Superior temporal gyrus (tissue), 1 donor: ENCODE measurements around the gene ELFN2.

Experiments
- DNase-seq: peaks from one replicate; pipeline ENCODE4 v3.0.0-alpha.2; 2016; ENCODE audit errors: extremely low spot score

ELFN2 gene

DNA sequence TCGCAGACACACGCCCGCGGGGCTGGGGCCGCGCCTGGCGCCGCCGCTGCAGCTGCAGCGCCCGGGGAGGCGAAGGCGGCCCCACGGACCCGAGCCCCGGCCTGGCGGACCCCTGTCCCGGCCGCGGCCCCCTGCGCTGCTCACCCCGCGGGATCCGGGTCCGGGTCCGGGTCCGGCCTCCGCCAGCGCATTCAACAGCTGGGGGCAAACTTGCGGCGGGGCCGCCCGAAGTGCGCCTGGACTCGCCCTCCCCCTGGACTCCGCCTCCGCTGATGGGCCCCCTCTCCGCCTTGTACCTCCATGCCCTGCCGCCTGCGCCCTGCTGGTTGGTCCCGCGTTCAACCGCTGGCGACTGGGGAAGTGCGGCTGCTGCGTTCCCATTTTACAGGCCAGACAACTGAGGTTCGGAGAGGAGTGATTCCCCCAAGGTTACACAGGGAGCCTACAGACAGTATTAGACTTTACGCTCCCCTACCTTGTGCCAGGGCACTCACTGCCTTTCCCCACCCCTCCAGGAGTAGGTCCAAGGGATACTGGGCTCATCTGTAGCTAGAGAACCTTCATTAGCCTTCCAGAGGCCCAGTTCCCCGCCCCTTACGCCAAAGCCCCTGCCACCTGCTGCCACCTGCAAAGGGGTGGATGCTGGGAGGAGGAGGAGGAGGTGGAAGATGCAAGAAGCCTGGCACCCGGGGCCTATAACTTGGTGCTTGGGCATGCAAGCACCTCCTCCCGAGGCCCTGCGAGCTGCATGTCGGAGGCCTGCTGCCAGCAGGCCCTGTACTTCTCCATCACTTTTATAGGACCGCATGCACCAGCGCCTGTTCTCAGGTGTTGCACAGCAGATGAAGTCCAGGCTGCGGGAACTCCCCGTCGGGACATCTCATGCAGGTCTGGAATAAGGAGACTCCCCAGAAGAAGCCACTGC, 694 bp upstream of the ELFN2 start:
- DNase-seq: no peak

DNA sequence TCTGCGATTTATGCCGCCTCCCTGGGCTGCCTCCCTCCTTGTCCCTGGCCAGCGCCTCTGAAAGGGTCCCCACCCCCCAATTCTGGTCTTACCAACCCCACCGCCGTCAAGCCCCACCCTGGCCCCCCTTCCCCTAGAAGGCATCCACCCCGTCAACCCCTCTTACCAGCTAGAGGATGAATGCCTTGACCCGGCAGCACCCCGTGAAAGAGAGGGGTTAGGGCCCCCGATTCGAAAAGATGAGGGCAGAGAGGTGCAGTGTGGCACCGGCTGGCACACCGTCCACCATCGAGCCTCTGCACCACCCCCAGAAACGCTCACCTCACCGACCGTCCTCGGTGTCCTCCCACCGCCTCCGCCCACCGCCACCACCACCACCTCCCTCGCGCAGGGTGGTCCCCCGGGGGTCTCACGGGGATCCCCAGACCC, 559 bp downstream of the ELFN2 start:
- DNase-seq: no peak

DNA sequence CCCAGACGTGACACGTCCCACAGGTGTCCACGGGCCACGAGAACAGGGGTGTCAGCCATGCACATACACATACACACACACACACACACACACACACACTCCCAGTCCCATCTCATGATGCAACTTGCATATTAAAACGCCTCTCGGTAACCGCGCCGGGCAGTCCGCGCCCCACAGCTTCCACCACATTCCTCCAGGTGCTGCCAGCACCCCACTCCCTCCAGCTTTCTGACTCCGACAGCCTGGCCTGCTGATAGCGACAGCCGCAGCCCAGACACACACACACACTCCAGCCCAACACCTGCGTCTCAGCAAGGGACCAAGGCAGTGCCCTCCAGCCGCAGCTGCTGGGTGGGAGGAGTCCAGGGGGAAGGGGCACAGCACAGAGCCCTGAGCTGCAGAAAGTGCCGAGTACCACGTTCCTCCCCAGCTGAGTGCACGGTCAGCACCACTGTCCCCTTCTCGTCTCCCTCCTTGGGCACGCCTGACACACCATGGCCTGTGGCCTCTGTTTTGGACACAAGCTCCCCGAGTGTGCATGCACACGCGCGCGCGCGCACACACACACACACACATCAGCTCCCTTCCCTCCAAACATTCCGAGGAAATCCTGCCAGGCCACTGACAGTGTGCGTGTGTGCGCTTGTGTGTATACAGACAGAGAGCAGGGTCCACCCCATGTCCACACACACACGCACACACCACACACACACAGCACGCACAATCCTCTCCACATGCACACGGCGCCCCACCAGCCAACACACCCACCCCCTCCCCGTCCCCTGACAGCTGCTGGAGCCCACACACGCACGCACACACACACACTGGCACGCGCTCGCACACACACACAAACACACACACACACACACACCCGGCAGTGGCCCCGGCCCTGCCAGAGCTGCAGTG, 1.2 kb downstream of the ELFN2 start:
- no peak for DNase-seq

DNA sequence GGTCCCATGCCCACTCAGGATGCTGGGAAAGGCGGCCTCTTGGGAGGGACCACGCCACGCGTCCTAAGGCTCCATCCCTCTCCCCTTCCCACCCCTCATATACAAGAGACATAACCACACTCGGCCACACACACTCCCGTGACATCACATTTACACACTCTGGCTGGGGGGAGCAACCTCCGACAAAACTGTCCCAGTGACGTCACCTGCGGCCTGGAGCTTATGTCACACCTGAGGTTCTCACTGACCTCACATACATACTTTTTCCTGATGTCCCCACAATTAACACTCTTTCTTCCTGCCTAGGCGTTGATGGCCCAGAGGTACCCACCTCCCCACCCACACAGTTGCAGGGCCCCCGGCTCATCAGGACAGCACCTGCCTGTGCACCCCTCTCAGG, 1.9 kb downstream of the ELFN2 start:
- no peak for DNase-seq

DNA sequence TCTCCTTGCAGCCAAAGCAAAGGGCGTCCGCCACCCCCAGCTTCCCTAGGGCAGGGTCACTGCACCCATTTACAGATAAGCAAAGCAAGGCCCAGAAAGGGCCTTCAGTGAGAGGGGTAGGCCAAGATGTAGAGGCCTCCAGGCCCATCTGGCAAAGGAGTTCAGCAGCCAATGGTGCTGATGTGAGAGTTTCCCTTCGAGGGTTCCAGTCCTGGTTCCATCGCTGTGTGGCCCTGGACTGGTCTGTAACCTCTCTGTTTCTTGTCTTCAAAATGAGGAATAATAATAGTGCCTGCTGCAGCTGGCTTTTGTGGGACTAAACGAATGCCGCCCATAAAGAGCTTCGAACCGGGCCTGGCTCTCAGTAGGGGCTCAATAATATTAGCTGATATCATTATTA, 4.0 kb downstream of the ELFN2 start:
- no peak for DNase-seq

DNA sequence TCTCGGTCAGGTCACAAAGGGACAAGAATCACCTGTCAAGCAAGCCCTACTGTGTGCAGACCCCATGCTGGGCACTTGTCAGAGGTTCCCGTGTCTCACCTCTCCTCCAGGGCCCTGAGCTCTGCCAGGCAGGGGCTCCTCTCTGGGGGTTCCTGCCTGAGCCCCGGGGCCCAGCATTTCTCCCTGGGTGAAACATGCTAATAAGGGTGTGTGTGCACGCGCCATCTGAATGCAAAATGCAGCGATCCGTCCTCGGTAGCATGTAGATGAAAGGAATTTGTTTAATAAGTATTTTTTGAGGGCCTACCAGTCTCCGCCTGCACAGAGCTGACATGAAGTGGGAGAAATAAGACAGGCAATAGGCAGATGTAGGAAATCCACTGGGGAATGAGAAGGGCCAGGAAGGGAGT, 5.8 kb downstream of the ELFN2 start:
- no peak for DNase-seq

DNA sequence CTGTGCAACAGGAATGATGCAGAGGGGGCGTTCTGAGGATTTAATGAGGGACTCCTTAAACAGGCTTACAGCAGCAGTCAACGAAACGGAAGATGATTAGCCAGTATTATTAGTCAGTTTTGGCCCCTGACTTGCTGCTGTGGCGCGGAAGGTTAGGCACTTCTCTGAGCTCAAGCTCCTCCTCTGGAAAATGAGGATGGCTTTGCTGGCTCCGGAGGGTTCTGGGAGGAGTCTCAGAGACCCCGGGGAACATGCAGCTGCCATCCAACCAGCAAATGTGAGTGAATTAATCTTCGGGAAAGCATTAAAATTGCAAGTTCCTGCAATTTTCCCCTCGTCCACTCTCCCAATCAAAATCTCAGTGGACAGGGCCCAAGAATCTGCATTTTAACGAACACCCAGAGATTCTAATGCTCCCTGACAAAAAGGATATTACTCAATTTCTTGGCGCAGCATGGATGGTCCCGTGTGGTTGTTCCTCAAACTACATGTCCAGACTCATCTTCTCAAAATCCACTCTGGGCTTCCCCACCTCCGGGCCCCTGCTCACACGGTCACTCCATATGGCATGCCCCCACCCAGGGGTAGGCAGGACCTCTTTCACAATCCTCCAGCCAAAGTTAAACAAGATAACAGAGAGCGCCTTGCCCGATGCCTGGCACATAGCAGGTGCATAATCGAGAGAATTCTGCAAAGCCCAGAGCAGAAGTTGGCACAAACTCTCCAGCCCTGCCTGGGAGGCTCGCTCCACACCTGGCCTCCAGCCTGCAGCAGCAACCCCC, 6.4 kb downstream of the ELFN2 start:
- DNase-seq: no peak

DNA sequence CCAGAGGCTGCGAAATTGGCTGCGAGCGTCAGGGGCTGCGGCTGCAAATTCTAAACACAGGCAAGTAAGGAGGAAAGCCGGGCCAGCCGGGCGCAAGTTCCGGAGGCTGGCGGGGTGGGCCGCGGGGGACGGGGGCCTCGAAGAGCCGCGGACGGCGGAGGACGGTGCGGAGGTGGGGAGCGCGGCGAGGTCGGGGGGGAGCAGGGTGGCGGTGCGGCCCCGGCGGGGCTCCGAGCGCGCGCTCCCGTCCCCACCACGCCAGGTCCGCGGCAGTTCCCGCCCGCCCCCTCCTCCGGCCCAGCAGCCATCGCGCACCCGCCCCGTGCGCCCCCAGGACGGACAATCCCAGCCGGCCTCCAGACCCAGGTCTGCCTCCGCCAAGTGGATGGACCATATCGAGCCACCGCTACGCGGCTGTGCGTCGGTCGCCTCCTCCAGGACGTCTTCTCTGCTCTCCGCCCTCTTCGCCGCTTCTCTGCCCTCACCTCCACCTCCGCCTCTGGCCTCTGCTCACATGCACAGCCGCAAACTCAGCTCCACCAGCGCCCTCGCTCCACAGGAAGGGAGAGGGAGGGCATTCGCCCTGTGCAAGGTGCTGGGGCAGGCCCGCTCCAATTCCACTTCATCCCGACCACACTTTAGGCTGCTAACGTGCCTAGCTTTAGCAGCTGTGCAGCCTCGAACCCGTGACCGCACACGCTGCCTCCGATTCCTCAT, 7.2 kb downstream of the ELFN2 start:
- DNase-seq: no peak

DNA sequence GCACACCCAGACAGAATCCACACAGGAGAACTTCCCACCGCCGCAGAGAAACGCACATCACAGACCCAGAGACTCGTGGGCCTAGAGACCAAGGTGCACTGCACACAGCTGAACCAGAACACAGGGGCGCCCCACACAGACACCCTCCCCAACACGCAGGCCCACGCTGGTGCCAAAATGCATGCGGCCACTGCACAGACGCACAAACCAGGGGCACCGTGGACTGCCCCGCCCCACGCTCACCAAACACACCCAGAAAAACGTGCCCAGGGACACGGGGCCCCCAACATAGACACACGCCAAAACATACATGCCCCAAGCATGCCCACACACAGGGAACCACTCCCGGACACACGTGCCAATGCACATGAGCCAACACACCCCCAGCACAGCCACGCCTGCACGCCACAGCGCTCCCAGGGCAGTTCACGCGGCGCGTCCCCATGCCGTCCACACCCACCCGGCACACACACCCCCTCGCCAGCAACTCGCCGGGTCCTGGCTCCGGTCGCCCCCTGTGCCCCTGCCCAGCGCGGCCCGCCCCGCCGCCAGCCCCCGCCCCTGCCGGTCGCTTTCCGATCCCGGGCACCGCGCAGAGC, 7.8 kb downstream of the ELFN2 start:
- DNase-seq: no peak

DNA sequence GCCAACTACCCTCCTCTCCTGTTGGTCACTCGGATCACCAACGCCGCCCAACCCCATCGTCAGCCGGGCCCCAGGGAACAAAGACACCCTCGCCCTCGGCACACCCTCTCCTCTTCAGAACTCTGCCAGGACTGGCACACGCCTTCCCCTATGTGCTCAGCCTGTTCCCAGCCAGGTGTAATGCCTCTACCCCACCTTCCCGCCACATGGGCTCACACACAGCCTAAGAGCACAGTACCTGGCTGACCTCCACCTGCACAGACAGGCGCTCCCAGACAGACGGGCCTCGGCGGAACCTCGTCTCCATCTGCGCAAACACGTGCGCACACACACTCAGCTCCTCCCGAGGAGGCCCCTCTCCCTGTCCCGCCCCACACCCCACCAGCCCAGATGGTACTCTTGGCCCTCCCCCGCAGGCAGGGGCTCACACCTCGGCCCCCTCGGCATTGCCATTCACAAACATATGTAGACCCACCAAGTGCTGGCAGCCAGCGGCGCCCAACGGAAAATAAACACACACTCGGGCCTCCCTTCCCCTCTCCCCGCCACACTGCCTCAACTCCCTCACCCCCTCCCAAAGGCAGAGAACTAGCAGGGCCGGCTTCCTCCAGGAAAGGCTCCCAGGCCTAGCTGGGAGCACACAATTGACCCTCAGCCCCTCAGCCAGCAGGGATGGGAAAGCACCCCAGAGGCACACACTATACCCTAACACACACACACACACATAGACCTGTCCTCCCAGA, 8.5 kb downstream of the ELFN2 start:
- no peak for DNase-seq

DNA sequence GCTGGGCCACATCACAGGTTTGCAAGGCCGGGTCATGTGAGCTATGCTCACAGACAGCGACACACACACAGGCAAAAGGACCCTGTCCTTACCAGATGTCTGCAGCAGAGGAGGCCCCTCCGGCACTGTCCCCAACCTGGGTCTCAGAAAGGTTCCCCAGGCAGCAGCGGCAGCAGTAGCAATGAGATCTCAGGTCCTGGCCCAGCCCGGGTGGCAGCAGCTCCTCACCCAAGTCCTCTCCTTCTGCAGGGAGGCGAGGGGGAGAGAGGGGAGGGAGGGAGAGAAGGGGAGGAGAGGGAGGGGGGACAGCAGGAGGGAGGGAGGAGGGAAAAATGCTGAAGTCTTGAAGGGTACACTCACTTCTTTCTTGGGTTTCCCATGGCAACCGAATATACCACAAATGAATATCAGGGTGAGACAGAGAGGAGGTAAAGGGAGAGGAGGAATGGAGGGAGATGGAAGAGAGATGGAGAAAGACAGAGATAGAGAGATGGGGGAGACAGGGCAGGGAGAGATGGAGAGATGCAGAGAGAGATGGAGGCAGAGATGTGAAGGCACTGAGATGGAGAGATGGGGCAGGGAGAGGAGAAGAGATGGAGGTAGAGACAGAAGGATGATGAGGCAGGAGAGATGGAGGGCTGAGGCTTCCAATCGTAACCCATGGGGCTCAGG, 9.5 kb downstream of the ELFN2 start:
- no peak for DNase-seq

DNA sequence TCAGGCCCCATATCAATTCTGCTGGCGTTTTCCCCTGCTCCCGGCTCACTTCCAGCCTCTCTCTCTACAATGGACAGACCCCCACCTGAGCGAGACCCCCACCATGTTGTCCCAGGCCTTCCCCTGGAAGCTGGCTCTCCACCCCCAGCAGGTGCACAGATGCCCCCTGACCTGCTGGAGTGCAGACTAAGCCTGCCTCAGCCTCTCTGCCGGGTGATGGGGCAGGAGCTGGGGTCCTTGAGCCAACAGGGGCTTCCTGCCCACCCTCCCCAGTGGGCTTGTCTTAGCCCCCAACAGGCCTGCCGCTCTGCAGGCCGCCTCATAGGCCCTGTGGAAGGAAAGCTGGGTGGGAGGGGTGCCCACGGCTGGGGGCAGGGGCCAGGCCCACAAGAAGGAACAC, 10.0 kb downstream of the ELFN2 start:
- DNase-seq: no peak

DNA sequence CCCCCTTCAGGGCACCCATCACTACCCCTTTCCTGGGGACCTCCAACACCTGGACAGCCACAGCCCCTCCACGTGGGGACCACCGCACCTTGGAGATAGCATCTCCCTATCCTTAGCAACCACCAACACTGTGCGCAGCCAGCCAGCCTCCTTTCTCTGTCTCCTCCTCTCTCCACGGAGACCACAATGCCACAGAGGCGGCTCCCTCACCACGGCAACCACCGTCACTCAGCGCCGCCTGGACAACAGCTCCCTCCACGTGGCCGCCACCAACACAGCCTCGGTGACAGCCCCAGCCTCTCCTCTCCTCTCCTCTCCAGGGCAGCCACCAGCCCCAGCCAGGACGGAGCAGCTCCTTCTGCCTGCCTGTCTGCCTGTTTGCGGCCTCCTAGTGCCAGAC, 10.5 kb downstream of the ELFN2 start:
- DNase-seq: peak; percentile 38

DNA sequence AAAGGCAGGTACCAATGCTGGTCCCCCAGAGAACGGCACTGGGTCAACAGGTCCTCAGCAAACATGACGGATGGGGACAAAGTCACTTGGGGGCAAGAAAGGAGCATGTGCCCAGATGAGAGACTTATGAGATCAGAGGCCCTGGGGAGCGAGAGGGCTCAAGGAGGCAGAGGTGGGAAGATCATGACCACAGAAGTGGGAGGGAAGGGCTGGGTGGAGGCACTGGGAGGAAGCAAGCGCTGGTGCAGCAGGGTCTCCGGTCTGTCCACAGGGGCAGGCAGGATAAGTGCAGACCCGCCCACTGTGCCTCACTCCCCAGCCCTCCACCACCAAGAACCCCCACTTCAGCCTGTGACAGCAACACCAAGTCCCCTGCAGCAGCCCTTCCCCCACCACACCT, 10.9 kb downstream of the ELFN2 start:
- no peak for DNase-seq

DNA sequence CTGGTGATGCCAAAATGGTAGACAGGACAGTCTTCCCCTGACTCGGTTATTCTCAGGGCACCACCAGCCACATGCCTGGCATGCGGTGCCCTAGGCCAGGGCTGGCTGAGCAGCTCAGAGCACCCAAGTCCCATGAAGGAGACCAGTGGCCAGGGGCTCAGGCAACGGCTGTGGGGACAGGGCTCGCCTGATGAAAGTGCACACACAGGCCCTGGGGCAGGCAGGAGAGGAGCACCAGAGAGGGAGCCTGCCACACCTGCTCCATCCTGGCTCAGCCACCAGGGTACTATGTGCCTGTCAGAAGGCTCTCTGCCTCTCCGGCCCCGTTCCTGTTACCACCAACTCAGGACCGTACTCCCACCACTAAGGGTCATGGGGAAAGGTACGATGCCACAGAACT, 12.1 kb downstream of the ELFN2 start:
- no peak for DNase-seq

DNA sequence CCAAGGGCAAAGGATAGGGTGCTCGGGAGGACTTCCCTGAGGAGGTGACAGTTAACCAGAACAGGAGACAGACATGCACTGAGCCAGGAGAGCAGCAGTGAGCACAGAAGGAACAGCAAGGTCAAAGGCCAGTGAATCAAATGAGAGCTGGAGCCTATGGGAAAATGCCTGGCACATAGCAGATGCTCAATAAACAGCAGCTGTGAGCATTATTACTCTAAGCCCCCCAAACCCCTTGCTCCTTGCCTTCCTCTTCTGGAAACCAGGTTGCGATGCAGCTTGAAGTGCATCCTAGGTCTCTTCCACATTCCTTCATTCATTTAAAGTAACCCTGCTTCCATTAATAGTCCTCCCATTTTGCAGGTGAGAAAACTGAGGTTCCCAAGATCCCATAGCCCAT, 13.0 kb downstream of the ELFN2 start:
- DNase-seq: no peak

DNA sequence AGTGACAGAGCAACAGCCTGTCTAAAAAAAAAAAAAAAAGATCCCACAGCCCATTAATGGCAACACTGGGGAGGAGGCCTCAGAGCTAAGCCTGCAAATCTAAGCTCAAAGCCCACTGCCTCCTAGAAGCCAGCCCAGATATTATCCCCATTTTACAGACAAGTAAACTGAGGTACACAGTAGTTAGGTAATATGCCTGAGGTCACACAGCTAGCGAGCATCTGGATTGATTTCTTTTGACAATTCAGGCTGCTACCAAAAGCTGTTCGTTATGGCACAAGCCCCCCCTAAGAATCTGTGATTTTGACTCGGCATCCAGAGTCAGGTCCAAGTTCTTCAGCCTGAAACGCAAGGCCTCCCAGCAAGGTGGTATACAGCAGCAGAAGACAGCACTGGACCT, 13.7 kb downstream of the ELFN2 start:
- DNase-seq: no peak

DNA sequence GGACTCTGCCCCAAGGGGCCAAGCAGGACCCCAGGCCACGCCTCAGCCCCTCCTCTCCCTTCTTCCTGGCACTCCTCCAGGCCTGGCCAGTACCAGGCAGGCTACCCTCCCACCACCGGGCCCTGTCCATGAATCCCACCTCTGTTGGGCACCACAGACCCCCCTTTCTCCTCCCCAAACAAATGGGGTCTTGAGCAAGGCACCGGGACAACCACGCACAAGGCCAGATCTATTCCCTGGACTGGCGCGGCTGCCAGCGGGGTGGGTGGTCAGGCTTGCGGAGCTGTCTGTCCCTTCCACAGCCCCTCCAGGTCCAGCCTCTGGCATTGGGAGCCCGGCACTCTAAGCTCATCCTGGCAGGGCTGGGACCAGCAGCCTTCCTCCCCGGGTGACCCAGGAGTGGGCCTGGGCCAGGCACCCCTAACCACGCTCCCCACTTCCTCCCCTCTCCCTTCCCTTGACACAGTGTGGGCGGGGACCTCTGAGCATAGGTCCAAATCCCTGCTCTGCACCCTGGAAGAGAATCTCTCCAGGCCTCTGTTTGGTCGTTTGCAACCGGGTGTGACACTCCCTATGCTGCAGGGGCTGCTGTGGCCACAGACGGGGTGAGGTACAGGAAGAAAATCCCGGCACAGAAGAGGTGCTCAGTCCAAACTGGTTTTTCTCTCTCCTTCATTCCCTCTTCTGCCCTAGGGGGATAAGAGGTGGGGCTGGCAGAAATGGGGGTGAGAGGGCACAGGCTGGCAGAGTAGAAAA, 14.6 kb downstream of the ELFN2 start:
- no peak for DNase-seq

DNA sequence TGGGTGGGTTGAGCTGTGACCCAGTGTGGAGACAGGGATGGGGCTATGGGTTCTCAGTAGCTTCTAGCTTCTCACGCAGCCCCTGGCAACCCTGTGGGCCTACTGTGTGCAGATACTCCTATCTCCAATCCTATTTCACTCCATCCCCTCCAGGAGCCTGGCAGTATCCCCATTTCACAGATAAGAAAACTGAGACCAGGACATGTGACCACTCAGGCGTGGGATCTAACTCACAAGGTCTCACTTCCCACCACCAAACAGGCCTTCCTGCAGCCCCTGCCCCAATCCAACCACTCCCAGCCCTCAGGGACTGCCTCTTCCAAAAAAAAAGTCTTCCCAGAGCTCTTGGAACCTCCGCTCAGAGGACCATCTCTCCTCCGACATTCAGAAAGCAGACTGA, 15.6 kb downstream of the ELFN2 start:
- DNase-seq: no peak
